Measurements from ENCODE around the gene EFNB1. TPM values are rescaled to one million over a fixed set of nuclear protein-coding genes. Genes with fewer than 3 reads are reported as not detected.
"Not testable (repeated sequence)": the region's sequence is repeated elsewhere in the genome, so short reads cannot be mapped to it uniquely, and the experiment has no call there.

EFNB1 gene
- total RNA-seq (2021), result 31.1 and 35.2 TPM in 2 replicates
- percentile 65 among the genes with signal in this experiment for Bru-seq, nascent RNA
- percentile 62 among the genes with signal in this experiment for BruChase-seq, experiment 1, labeled RNA remaining after a 2-hour chase
- percentile 84 among the genes with signal in this experiment for BruChase-seq, experiment 2, labeled RNA remaining after a 6-hour chase
- long read RNA-seq, transcript EFNB1-201 (5 exons, 3,314 nt), result major isoform, 53 of 61 reads
- long read RNA-seq, partial matches to known transcripts, result 6 of 61 reads
- long read RNA-seq, other reads (novel, unspliced or antisense), result 2 of 61 reads

GRCh38 chrX:68828740-68829581 is at the start of gene EFNB1:
TSS of gene EFNB1 (plus strand) at chrX:68829021. CDS start at chrX:68829777, 756 bp downstream.
- Histone ChIP-seq H3K4me3 (peak within 1 kb of the TSS; percentile 86), H3K9me2 (ENCODE audit: insufficient read depth) (no peaks in the 10 kb centered on the region), H3K27me3 (ENCODE audit: insufficient read depth, low read depth) (no peaks in the 10 kb centered on the region), H3K79me2 (ENCODE audit: low read depth) (peaks cover 41% of the 10 kb centered on the region), H3K4me1 (replicated peaks; ENCODE audit: insufficient read depth) (peaks cover 13% of the 10 kb centered on the region), H3K9me3 (ENCODE audit: insufficient read depth, low read depth) (no peaks in the 10 kb centered on the region), H3K4me2 (peak within 1 kb of the TSS; percentile 86), H3F3A (ENCODE audit: insufficient read depth, low read depth) (no peaks in the 10 kb centered on the region), H4K20me1 (ENCODE audit: insufficient read depth) (no peaks in the 10 kb centered on the region; the same call in 1 of the 2 replicates), H2AFZ (peak within 1 kb of the TSS; percentile 84), H3K27ac (no peak within 1 kb of the TSS), H3K36me3 (ENCODE audit: low read depth) (no peaks in the 10 kb centered on the region)
- DNase-seq, result peak; percentile 89 to 93
- BruUV-seq (replicated peaks), result no TSS peak
- CTCF ChIA-PET, result interaction anchor here (0.6 to 2.4 kb wide), 12 partner anchors 40 to 1304 kb away, joined by 3 to 14 read pairs (median 5); partner anchors contain the start of gene IGBP1
- intact Hi-C loops (cut with micrococcal nuclease; ENCODE audit: unreplicated experiment), result loop anchor here (1.0 to 5.0 kb wide), 9 partner anchors 66 to 393 kb away; no protein-coding TSS in a partner anchor
- TF ChIP-seq, protein P1, sequence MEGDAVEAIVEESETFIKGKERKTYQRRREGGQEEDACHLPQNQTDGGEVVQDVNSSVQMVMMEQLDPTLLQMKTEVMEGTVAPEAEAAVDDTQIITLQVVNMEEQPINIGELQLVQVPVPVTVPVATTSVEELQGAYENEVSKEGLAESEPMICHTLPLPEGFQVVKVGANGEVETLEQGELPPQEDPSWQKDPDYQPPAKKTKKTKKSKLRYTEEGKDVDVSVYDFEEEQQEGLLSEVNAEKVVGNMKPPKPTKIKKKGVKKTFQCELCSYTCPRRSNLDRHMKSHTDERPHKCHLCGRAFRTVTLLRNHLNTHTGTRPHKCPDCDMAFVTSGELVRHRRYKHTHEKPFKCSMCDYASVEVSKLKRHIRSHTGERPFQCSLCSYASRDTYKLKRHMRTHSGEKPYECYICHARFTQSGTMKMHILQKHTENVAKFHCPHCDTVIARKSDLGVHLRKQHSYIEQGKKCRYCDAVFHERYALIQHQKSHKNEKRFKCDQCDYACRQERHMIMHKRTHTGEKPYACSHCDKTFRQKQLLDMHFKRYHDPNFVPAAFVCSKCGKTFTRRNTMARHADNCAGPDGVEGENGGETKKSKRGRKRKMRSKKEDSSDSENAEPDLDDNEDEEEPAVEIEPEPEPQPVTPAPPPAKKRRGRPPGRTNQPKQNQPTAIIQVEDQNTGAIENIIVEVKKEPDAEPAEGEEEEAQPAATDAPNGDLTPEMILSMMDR (conservative IDR thresholded peaks at IDR 0.05), result no peak
- TF ChIP-seq EZH2 (IDR thresholded peaks at IDR 0.05; ENCODE audit: low read depth), result no peak
- POLR2A ChIA-PET (ENCODE audit: unreplicated experiment), result interaction anchor here (0.5 to 1.4 kb wide), 16 partner anchors 66 to 632 kb away, joined by 3 to 13 read pairs (median 5); no protein-coding TSS in a partner anchor

DNA sequence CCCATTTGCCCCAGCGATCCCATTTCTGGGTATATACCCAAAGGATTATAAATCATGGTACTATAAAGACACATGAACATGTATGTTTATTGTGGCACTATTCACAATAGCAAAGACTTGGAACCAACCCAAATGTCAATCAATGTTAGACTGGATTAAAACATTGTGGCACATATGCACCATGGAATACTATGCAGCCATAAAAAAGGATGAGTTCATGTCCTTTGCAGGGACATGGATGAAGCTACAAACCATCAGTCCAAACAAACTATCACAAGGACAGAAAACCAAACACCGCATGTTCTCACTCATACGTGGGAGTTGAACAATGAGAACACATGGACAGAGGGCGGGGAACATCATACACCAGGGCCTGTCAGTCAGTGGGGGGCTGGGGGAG is 47.5 kb upstream of the EFNB1 start:
- H2AFZ ChIP-seq; CTCF ChIA-PET; H4K20me1 ChIP-seq (ENCODE audit: insufficient read depth); H3K4me2 ChIP-seq; POLR2A ChIA-PET (ENCODE audit: unreplicated experiment); intact Hi-C loops (cut with micrococcal nuclease; ENCODE audit: unreplicated experiment); DNase-seq; H3K4me3 ChIP-seq; H3K9me2 ChIP-seq (ENCODE audit: insufficient read depth); H3K27ac ChIP-seq; H3K4me1 ChIP-seq (replicated peaks; ENCODE audit: insufficient read depth); H3F3A ChIP-seq (ENCODE audit: insufficient read depth, low read depth); H3K36me3 ChIP-seq (ENCODE audit: low read depth); H3K79me2 ChIP-seq (ENCODE audit: low read depth); BruUV-seq (replicated peaks); H3K9me3 ChIP-seq (ENCODE audit: insufficient read depth, low read depth): not testable (repeated sequence)
- peaks cover 30% of the 10 kb centered on the region for H3K27me3 ChIP-seq (ENCODE audit: insufficient read depth, low read depth)

GRCh38 chrX:68784816-68785215 is 44.0 kb upstream of the EFNB1 start:
- H3K9me3 ChIP-seq (ENCODE audit: insufficient read depth, low read depth), result no peaks in the 10 kb centered on the region
- TF ChIP-seq, protein P1 (conservative IDR thresholded peaks at IDR 0.05), result no peak
- TF ChIP-seq EZH2 (IDR thresholded peaks at IDR 0.05; ENCODE audit: low read depth), result no peak
- no peak overlapping the region for H3K27ac ChIP-seq
- no TSS peak for BruUV-seq (replicated peaks)
- H3K27me3 ChIP-seq (ENCODE audit: insufficient read depth, low read depth), result peaks cover 4% of the 10 kb centered on the region; the same call in 1 of the 2 replicates
- no peak overlapping the region for H2AFZ ChIP-seq
- CTCF ChIA-PET, result no interaction called here
- no peaks in the 10 kb centered on the region for H3K36me3 ChIP-seq (ENCODE audit: low read depth)
- H3K4me2 ChIP-seq, result no peak overlapping the region
- H3F3A ChIP-seq (ENCODE audit: insufficient read depth, low read depth), result no peaks in the 10 kb centered on the region
- no peaks in the 10 kb centered on the region for H4K20me1 ChIP-seq (ENCODE audit: insufficient read depth)
- no peaks in the 10 kb centered on the region for H3K79me2 ChIP-seq (ENCODE audit: low read depth)
- no peak for DNase-seq
- intact Hi-C loops (cut with micrococcal nuclease; ENCODE audit: unreplicated experiment), result no loop called here
- no peak overlapping the region for H3K4me3 ChIP-seq
- POLR2A ChIA-PET (ENCODE audit: unreplicated experiment), result no interaction called here
- H3K9me2 ChIP-seq (ENCODE audit: insufficient read depth), result no peaks in the 10 kb centered on the region
- H3K4me1 ChIP-seq (replicated peaks; ENCODE audit: insufficient read depth), result no peaks in the 10 kb centered on the region

DNA sequence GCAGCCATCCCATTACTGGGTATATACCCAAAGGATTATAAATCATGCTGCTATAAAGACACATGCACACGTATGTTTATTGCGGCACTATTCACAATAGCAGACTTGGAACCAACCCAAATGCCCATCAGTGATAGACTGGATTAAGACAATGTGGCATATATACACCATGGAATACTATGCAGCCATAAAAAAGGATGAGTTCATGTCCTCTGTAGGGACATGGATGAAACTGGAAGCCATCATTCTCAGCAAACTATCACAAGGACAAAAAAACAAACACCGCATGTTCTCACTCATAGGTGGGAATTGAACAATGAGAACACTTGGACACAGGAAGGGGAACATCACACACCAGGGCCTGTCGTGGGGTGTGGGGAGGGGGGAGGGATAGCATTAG is 42.2 kb upstream of the EFNB1 start:
- intact Hi-C loops (cut with micrococcal nuclease; ENCODE audit: unreplicated experiment); H3K4me1 ChIP-seq (replicated peaks; ENCODE audit: insufficient read depth); H3K79me2 ChIP-seq (ENCODE audit: low read depth); BruUV-seq (replicated peaks); H3K27ac ChIP-seq; H3K4me2 ChIP-seq; H4K20me1 ChIP-seq (ENCODE audit: insufficient read depth); CTCF ChIA-PET; DNase-seq; POLR2A ChIA-PET (ENCODE audit: unreplicated experiment); H3F3A ChIP-seq (ENCODE audit: insufficient read depth, low read depth); H3K27me3 ChIP-seq (ENCODE audit: insufficient read depth, low read depth); H3K9me2 ChIP-seq (ENCODE audit: insufficient read depth); H3K9me3 ChIP-seq (ENCODE audit: insufficient read depth, low read depth); H3K4me3 ChIP-seq; H3K36me3 ChIP-seq (ENCODE audit: low read depth); H2AFZ ChIP-seq: not testable (repeated sequence)
